Head of caudate nucleus (tissue), 42 donors: ENCODE data around the gene MTHFD2.
A peak's percentile ranks its signal among the peaks of the same experiment; 100 is the strongest.
"Not testable (repeated sequence)": the region's sequence is repeated elsewhere in the genome, so short reads cannot be mapped to it uniquely, and the experiment has no call there.

ENCODE experiments used
- DNase-seq, 42 donors: peaks; one replicate each; pipeline versions ENCODE4 v3.0.0 to v3.0.0-alpha.2; 2020 to 2021; ENCODE audit warnings: mixed read lengths in 7 of 42
- intact Hi-C: fragments of 100-400 bp; cut with DNase I; formaldehyde crosslinking; loops from one replicate; pipeline ENCODE4 v1.15.0; 2022

The MTHFD2 gene

DNA sequence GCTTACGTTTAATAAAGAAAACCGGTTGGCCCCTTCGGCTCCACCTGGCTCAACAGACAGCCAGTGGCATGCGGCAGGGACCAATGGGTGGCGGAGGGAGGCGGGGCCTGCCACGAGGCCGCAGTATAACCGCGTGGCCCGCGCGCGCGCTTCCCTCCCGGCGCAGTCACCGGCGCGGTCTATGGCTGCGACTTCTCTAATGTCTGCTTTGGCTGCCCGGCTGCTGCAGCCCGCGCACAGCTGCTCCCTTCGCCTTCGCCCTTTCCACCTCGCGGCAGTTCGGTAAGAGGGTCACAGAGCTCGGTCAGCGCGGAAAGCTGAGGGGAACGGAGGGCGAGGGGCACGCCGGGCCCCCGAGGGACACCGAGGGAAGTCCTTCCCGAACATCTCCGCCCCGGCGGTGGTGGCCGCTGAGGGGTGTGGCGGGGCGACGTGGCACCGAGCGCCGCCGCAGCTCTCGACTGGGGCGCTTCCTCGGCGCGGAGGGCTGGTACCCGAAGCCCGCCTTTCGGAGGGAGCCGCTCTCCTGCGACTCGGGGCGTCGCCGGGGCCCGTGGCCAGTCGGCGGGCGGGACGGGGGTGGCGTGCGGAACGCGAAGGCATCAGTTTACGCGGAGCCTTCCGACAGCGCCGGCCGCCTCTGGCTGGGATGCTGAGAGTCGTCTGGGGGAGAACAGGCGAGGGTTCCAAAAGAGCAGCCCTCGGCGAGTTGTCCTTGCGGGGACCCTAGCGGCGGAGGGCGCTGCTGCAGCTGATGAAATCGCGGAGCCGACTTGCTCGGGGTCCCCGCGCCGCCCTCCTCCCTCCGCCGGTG is at the start of gene MTHFD2:
MTHFD2 (plus strand) TSS at position 155 of the 814 bp plus-strand sequence; CDS start at position 182, 27 bp downstream.
- intact Hi-C loops = no loop called here
- peak; percentile 61 to 93 (median 83) for DNase-seq

DNA sequence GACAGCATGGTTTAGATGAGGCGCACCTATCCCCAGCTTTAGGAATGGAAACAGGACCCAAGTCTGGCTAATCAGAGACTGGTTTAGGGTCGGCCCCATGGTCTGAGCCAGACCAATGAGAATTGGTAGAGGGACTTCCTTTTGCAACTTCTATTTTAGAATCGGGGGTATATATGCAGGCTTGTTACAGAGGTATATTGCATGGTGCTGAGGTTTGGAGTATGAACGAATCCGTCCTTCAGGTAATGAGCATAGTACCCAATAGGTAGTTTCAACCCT is 49.2 kb upstream of the MTHFD2 start:
- peak in 1 of 42 donors; percentile 34 for DNase-seq

DNA sequence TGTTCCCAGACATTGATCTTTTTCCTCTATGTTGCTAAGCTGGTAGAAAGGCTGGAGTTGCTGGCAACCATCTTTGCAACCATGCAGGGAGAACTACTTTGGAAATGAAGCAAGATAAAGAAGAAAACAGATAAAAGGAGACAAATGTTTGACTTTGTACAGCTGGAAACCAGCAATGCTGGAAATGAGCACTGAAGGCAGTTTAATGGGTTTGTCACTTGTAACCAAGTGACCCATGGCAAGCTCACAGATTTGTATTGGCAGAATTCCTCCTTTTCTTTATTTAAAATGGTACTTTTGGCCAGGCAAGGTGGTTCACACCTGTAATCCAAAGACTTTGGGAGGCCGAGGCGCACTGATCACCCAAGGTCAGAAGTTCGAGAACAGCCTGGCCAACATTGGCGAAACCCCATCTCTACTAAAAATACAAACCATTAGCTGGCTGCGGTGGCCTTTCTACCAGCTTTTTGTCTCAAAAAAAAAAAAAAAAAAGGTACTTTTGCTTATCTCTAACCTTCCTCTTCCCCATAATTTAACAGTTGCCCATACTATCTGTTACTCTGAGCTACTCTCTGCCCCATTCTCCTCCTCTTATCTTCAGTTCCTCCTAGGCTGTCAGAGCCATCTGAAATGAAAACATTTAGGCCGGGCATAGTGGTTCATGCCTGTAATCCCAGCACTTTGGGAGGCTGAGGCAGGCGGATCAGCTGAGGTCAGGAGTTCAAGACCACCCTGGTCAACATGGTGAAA is 48.7 kb upstream of the MTHFD2 start:
- peak in 1 of 42 donors; percentile 38 for DNase-seq
- intact Hi-C loops = loop anchor here (10.0 kb wide), 1 partner anchor 225 kb away; the partner anchor contains the start of gene DGUOK

More for the DNA sequence above, 49.2 kb upstream of the MTHFD2 start:
- intact Hi-C loops = loop anchor here (10.0 kb wide), 1 partner anchor 224 kb away; the partner anchor contains the start of gene DGUOK

DNA sequence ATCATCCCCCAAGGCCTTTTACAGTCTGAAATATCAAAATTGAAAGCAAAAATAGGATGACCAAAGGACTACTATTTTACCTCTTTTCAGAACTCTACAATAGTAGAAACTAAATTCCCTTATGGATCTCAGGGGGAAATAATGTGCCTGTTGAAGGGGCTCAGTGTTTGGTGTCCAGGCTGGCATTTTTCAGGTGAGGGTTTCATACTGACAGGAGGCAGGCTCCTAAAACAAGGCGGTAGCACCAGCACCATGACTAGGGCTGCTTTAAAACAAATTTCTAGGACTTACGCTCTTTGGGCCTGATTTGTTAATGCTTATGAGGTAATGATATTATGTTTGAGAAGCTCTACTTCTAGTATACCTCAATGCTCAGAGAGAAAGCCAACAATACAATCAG is 45.5 kb upstream of the MTHFD2 start:
- intact Hi-C loops = no loop called here
- DNase-seq = peak in 1 of 42 donors; percentile 16

DNA sequence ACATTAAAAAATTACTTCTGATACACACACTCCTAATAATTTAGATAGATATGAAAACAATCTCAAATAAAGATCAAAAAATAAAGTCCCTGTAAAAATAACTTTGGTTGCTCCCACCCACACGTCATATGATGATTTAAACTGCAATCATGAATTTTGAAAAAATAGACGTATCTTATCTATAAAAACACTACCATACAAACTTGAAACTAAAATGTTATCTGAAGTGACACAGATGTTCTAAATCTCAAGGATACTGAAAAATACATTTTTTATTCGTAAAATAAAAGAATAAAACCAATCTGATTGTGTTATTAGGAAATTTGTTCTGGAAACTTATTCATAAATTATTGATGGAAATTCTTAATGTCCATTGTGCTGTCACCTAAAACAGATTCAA is 42.6 kb upstream of the MTHFD2 start:
- intact Hi-C loops = no loop called here
- DNase-seq = no peak

DNA sequence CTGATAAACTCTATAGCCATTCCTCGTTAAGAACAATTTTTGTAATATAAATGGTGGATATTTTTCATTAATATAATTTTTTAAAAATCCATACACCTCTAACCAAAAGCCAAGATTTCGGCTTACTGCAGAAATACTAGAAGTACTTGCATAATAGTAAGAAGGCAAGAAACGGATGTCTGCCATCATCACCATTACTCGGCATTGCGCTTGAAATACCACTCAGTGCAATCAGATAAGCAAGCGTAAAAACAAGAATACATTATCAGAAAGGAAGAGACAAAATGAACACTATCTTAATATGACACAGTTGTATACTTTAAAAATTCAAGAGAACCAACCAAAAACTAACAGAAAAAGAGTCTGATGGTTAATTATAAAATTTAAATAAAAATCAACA is 35.5 kb upstream of the MTHFD2 start:
- intact Hi-C loops = no loop called here
- DNase-seq = no peak

DNA sequence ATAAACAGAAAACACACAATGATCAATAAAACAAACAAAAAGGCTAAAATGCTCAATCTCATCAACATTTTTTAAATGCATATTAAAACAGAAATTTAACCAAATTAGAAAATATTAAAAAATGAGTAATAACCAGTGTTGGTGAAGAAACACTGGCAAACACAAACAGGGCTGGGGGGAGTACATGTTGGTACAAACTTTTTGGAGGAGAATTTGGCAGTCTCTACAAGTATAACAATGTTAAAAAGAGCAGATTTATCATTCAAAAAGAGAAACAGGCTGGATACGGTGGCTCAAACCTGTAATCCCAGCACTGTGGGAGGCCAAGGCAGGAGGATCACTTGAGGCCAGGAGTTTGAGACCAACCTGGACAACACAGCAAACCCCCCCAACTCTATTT is 33.7 kb upstream of the MTHFD2 start:
- intact Hi-C loops = no loop called here
- DNase-seq = no peak

DNA sequence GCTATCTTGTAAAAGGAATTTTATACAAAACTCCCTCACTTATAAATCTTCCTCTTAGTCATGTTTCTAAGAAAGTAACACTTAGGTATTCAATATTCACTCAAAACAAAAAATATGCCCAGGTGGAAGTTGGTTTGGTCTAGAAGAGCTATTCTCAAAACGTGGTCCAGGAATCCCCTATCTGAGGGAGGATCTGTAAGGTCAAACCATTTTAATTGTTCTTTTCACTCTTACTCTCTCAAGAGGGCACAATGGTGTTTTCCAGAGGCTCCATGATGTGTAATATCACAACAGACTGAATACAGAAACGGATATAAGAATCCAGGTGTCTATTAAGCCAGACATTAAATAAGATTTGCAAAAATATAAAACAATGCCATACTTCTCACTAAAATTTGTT is 29.7 kb upstream of the MTHFD2 start:
- intact Hi-C loops = no loop called here
- no peak for DNase-seq

DNA sequence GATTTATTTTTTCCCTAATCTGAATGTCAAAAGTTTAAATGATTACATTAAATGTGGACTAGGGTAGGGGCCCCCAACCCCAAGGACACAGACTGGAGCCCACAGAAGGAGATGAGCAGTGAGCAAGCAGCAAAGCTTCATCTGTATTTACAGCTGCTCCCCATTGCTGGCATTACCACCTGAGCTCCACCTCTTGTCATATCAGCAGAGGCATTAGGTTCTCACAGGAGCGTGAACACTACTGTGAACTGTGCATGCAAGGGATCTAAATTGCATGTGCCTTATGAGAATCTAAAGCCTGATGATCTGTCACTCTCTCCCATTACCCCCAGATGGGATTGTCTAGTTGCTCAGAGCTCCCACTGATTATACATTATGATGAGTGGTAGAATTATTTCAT is 23.5 kb upstream of the MTHFD2 start:
- peak in 1 of 42 donors; percentile 28 for DNase-seq
- intact Hi-C loops = no loop called here

DNA sequence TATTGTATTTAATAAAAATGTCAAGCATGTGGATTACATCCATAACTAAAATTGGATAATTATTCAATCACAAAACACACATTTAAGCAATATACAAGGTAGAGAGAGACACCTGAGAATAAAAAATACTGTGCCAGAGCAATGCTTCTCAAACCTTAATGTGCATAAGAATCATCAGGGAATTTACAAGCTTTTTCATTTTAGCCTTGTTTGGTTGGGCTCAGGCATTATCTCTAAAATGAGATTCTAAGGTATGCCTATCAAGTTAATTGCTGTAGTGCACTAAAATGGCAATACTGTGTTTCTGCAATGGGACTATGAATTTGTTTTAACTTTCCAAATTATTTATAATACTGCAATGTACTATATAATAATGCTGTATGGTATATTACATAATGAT is 20.7 kb upstream of the MTHFD2 start:
- intact Hi-C loops = no loop called here
- no peak for DNase-seq

DNA sequence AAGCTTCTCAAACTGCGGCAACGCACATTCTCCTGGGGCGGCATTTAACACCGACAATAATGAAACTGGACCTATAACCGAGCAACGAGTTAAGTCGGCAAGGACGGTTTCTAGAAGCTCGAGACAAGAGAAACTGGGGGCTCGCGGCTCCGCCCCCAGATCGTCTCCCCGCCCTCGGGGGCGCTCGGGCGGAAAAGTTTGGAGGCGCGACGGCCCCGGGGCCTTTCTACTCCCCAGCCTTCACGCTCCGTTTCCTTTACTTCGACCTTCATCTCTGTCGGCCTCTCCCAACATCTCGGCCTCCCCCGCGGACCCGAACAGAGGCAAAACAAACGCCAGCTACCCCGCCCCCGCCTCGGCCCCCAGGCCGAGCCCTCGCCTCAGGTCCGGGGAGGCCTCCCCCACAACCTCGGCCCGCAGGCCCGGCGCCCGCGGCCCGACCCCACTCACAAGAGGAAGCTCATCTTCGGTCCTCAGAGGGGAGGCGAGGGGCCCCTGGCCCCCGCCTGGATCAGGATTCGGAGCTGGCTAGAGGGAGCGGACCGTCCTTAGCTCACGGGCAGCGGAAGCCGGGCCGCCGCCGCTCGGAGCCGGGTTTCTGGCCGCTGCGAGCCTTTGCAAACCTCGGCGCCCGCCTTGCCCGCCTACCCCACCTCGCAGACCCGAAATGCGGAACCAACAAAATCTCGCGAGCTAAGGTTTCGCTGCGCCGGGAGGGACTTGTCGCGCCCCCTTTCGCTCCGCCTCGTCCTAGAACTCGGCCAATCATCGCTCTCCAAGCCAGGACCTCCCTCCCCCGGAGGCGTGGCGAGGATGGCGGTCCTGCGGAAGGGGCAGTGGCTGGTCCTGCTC is 20.0 kb upstream of the MTHFD2 start, which contains the start of gene MOB1A:
MOB1A (minus strand) TSS at position 669 of the 852 bp plus-strand sequence; CDS start at position 464, 205 bp downstream.
- DNase-seq = peak; percentile 93 to 99 (median 98)
- intact Hi-C loops = no loop called here

DNA sequence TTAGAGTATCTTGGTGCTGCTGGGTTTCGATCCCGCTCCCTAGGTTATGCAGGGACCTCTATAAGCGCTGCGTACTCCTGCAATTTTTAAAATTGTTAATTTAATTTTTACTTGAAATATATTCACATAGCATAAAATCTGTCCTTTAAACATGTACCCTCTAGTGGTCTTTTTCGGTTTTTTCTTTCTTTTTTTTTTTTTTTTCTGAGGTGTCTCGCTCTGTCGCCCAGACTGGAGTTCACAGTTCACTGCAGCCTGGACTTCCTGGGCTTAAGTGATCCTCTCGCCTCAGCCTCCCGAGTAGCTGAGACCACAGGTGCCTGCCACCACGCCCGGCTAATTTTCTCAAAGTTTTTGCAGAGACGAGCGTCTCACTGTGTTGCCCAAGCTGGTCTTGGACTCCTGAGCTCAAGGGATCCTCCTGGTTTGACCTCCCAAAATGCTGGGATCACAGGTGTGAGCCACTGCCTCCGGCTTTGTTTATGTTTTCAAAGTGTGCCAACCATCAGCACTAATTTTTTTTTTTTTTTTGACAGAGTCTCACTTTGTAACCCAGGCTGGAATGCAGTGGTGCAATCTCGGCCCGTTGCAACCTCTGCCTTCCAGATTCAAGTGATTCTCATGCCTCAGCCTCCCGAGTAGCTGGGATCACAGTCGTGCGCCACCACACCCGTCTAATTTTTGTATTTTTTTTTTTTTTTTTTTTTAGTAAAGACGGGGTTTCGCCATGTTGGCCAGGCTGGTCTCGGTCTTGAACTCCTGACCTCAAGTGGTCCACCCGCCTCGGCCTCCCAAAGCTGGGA is 19.2 kb upstream of the MTHFD2 start:
- intact Hi-C loops = no loop called here
- peak in 4 of 42 donors; percentile 3 to 43 (median 16) for DNase-seq

DNA sequence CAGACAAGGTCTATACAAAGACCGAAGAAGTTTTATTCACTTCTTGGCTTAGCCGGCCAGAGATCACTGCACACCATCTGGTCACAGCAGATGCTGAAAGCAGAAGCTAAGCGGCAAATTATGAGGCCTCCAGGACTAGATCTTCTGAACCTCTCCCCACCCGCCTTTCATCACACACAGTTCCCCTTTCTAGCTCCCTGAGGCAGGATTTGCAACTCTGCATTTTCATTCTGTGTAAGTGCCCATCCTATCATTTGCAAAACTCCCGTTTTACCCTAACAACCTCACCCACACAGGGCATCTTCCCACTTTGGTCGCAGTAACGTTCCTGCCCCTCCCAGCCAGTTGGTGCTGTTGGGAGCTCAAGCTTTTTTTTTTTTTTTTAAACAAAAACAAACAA is 16.7 kb upstream of the MTHFD2 start:
- intact Hi-C loops = no loop called here
- peak in 29 of 42 donors; percentile 12 to 61 (median 41) for DNase-seq

DNA sequence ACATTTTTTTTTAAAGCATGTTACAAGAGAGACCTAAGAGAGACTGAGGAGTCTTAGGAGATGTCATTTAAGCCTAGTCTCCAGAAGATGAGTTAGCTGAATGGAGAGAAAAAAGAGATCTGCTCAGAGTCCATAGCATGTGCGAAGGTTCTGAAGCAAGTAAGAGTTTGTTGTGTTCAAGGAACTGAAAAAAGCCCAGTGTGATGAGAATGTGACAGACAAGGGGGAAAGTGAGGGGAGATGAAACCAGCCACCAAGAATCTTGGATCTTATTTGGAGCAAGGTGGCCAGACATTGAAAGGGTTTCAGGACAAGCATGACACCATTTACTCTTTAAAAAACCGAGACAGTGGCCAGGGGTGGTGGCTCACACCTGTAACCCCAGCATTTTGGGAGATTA is 14.5 kb upstream of the MTHFD2 start:
- intact Hi-C loops = no loop called here
- DNase-seq = no peak

DNA sequence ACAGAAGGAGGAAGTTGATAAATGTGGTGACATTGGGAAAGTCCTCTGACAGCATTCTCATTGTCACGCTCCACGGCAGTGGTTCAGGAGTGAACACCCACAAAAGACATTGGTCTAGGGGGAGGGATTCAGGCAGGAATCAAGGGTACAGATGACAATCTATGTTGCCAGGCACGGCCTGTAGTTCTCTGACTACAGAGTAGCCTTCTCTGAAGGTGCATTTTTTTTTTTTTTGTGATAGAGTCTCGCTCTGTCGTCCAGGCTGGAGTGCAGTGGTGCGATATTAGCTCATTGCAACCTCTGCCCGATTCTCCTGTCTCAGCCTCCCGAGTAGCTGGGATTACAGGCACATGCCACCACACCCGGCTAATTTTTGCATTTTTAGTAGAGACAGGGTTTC is 12.4 kb upstream of the MTHFD2 start:
- intact Hi-C loops = no loop called here
- peak in 23 of 42 donors; percentile 13 to 57 (median 31) for DNase-seq

DNA sequence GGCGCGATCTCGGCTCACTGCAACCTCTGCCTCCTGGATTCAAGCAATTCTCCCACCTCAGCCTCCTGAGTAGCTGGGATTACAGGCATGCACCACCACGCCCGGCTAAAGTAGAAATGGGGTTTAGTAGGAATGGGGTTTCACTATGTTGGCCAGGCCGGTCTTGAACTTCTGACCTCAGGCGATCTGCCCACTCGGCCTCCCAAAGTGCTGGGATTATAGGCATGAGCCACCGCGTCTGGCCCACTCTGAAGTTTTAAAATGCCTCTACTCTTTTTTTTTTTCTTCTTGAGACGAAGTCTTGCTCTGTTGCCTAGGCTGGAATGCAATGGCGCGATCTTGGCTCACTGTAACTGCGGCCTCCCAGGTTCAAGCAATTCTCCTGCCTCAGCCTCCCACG is 11.7 kb upstream of the MTHFD2 start:
- DNase-seq, intact Hi-C loops: not testable (repeated sequence)

DNA sequence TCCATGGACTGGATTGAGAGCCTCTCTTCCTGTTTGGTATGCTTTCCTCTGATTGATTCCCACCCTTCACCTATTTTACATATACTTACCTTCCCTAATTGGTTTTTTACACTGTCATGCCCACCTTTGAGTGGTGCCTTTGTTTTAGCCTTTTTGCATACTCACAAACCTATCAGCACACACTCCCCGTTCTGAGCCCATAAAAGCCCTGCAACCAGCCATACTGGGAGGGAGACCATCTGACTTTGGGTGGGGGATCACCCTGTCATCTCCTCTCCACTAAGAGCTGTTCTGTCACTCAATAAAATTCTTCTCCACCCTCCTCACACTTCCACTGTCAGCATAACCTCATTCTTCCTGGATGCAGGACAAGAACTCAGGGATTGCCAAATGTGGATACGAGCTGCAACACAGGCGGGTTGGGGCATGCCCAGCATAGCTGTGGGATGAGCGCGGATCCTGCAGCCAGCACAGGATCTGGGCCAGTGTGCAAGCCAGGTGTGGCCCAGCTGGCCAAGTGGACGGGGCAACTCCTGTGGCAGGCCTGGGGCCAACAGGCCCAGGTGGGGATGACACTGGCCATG is 10.3 kb upstream of the MTHFD2 start:
- intact Hi-C loops = no loop called here
- DNase-seq = no peak

DNA sequence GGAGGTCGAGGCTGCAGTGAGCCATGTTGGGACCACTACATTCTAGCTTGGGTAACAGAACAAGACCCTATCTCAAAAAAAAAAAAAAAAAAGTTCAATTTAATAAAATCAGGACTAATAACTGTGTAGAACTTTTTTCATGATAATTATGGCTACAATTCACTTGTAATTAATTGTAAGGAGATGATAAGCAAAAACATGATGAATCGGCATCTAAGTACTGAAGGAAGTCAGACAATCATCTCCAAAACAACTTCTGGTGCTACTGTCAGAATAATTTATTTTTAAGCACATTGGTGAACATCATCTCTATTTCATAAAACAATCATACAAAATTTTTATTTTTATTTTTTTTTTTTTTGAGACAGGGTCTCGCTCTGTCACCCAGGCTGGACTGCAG is 9.7 kb upstream of the MTHFD2 start:
- intact Hi-C loops = no loop called here
- DNase-seq = no peak
